NCI-H69 (cell line): ENCODE results near the gene GLTPD2.

Experiments
- DNase-seq: peaks from one replicate; lab custom pipeline; 2025; lab: John Stamatoyannopoulos, UW

The GLTPD2 gene

GRCh38 chr17:4788807-4789700 lies at the start of gene GLTPD2:
Gene GLTPD2 (plus strand): TSS chr17:4788964. CDS start chr17:4789012, 48 bp downstream.
- DNase-seq = peak; percentile 45

GRCh38 chr17:4739122-4740024 lies 49.4 kb upstream of the GLTPD2 start, which contains the start of the genes CXCL16 and ZMYND15:
Gene CXCL16 (minus strand): TSS chr17:4739928. CDS start chr17:4739339, 589 bp downstream.
Gene ZMYND15 (plus strand): TSS chr17:4739833. CDS start chr17:4740549, 716 bp downstream.
- peak; percentile 18 for DNase-seq

- DNase-seq = no peak
Observed at GRCh38 chr17:4740025-4740351, 48.8 kb upstream of the GLTPD2 start.

GRCh38 chr17:4740584-4740983 lies 48.2 kb upstream of the GLTPD2 start:
- DNase-seq = no peak

GRCh38 chr17:4741544-4741943 lies 47.2 kb upstream of the GLTPD2 start:
- DNase-seq = no peak

GRCh38 chr17:4742133-4742532 lies 46.6 kb upstream of the GLTPD2 start:
- no peak for DNase-seq

GRCh38 chr17:4742629-4743028 lies 46.1 kb upstream of the GLTPD2 start:
- DNase-seq = no peak

GRCh38 chr17:4743216-4743615 lies 45.5 kb upstream of the GLTPD2 start:
- DNase-seq = no peak

GRCh38 chr17:4743898-4744297 lies 44.9 kb upstream of the GLTPD2 start:
- DNase-seq = no peak

GRCh38 chr17:4744999-4745969 lies 43.5 kb upstream of the GLTPD2 start:
- DNase-seq = no peak

GRCh38 chr17:4747847-4748246 lies 40.9 kb upstream of the GLTPD2 start:
- no peak for DNase-seq

GRCh38 chr17:4748686-4749085 lies 40.1 kb upstream of the GLTPD2 start:
- no peak for DNase-seq

- no peak for DNase-seq
Observed at GRCh38 chr17:4750606-4751005, 38.2 kb upstream of the GLTPD2 start.

- DNase-seq = no peak
Observed at GRCh38 chr17:4751932-4752331, 36.8 kb upstream of the GLTPD2 start.

GRCh38 chr17:4753392-4753791 lies 35.4 kb upstream of the GLTPD2 start:
- DNase-seq = no peak

- no peak for DNase-seq
Observed at GRCh38 chr17:4759776-4760236, 29.0 kb upstream of the GLTPD2 start.

- no peak for DNase-seq
Observed at GRCh38 chr17:4764595-4764994, 24.2 kb upstream of the GLTPD2 start.

- no peak for DNase-seq
Observed at GRCh38 chr17:4766201-4766600, 22.6 kb upstream of the GLTPD2 start.

- DNase-seq = no peak
Observed at GRCh38 chr17:4766723-4767122, 22.0 kb upstream of the GLTPD2 start.

GRCh38 chr17:4768298-4768697 lies 20.5 kb upstream of the GLTPD2 start:
- no peak for DNase-seq

- DNase-seq = no peak
Observed at GRCh38 chr17:4769628-4770027, 19.1 kb upstream of the GLTPD2 start.
